HUES64 (cell line): ENCODE data around the gene GSN.

Experiments used
- H3K27ac ChIP-seq: 2 replicates; pipeline ENCODE4 v1.7.0; 2013; ENCODE audit warnings: low read depth, low read length, inconsistent platforms
- H3K27me3 ChIP-seq: 2 replicates; pipeline ENCODE4 v1.6.1; 2013; ENCODE audit warnings: mild to moderate bottlenecking, low read length; ENCODE audit not compliant: insufficient read depth
- H3K36me3 ChIP-seq: 2 replicates; pipeline ENCODE4 v1.6.1; 2013; ENCODE audit warnings: mild to moderate bottlenecking, low read length; ENCODE audit not compliant: insufficient read depth
- H3K4me1 ChIP-seq: 2 replicates; pipeline ENCODE4 v1.6.1; 2013; ENCODE audit warnings: mild to moderate bottlenecking, low read length, moderate library complexity; ENCODE audit not compliant: insufficient read depth
- H3K4me3 ChIP-seq: 2 replicates; pipeline ENCODE4 v1.5.1; 2013; ENCODE audit warnings: mild to moderate bottlenecking, low read length, moderate library complexity
- H3K9ac ChIP-seq: 2 replicates; pipeline ENCODE4 v1.6.1; 2013; ENCODE audit warnings: mild to moderate bottlenecking, low read depth, low read length
- H3K9me3 ChIP-seq: 2 replicates; pipeline ENCODE4 v1.6.1; 2013; ENCODE audit warnings: low read depth, low read length; ENCODE audit not compliant: insufficient read depth
- WGBS: fragments of 150-250, 120-280 bp; methylation state at CpG from one replicate; pipeline ENCODE4 v1.1.7; 2013; ENCODE audit warnings: missing lambda C conversion rate; 5-methylcytosine and 5-hydroxymethylcytosine counted together

GSN gene

GRCh38 chr9:121232251-121232650 lies 35.7 kb upstream of the GSN start:
- Histone ChIP-seq H3K27me3 (no peaks in the 10 kb centered on the region), H3K9ac (no peak overlapping the region), H3K27ac (no peak overlapping the region), H3K4me1 (no peaks in the 10 kb centered on the region), H3K4me3 (no peak overlapping the region), H3K9me3 (no peaks in the 10 kb centered on the region), H3K36me3 (no peaks in the 10 kb centered on the region)
- WGBS = 94% methylated on average over 3 of the region's 4 CpGs

- H3K4me3 ChIP-seq = no peak overlapping the region
- no peaks in the 10 kb centered on the region for H3K9me3 ChIP-seq
- no peaks in the 10 kb centered on the region for H3K27me3 ChIP-seq
- H3K9ac ChIP-seq = no peak overlapping the region
- H3K4me1 ChIP-seq = no peaks in the 10 kb centered on the region
- WGBS = 91% methylated on average over 11 of the region's 11 CpGs
- no peak overlapping the region for H3K27ac ChIP-seq
- H3K36me3 ChIP-seq = no peaks in the 10 kb centered on the region
Observed at GRCh38 chr9:121233906-121234831, 33.8 kb upstream of the GSN start.

- H3K36me3 ChIP-seq = no peaks in the 10 kb centered on the region
- no peak overlapping the region for H3K27ac ChIP-seq
- no peaks in the 10 kb centered on the region for H3K27me3 ChIP-seq
- 92% methylated on average over 5 of the region's 6 CpGs for WGBS
- no peak overlapping the region for H3K9ac ChIP-seq
- no peaks in the 10 kb centered on the region for H3K4me1 ChIP-seq
- H3K4me3 ChIP-seq = no peak overlapping the region
- no peaks in the 10 kb centered on the region for H3K9me3 ChIP-seq
Observed at GRCh38 chr9:121234832-121235161, 33.2 kb upstream of the GSN start.

GRCh38 chr9:121235512-121235911 lies 32.5 kb upstream of the GSN start:
- H3K27ac ChIP-seq = no peak overlapping the region
- no peaks in the 10 kb centered on the region for H3K36me3 ChIP-seq
- no peak overlapping the region for H3K9ac ChIP-seq
- H3K9me3 ChIP-seq = no peaks in the 10 kb centered on the region
- WGBS = 95% methylated on average over 5 of the region's 5 CpGs
- H3K4me3 ChIP-seq = no peak overlapping the region
- 0 out of 2 replicates have a peak, but pooled peaks cover 1% of the 10 kb centered on the region for H3K4me1 ChIP-seq
- H3K27me3 ChIP-seq = no peaks in the 10 kb centered on the region

GRCh38 chr9:121237916-121238315 lies 30.0 kb upstream of the GSN start:
- Histone ChIP-seq H3K9me3 (no peaks in the 10 kb centered on the region), H3K9ac (no peak overlapping the region), H3K27ac (no peak overlapping the region), H3K4me1 (peaks cover 7% of the 10 kb centered on the region; the same call in 1 of the 2 replicates), H3K36me3 (no peaks in the 10 kb centered on the region), H3K4me3 (no peak overlapping the region), H3K27me3 (no peaks in the 10 kb centered on the region)
- WGBS = 99% methylated on average over 3 of the region's 3 CpGs

- Histone ChIP-seq H3K9ac (no peak overlapping the region), H3K9me3 (peaks cover 4% of the 10 kb centered on the region), H3K36me3 (no peaks in the 10 kb centered on the region), H3K27ac (no peak overlapping the region), H3K27me3 (no peaks in the 10 kb centered on the region), H3K4me1 (peaks cover 7% of the 10 kb centered on the region; the same call in 1 of the 2 replicates), H3K4me3 (no peak overlapping the region)
- WGBS = 96% methylated on average over 3 of the region's 3 CpGs
Observed at GRCh38 chr9:121239071-121239470, 28.9 kb upstream of the GSN start.

- Histone ChIP-seq H3K9ac (no peak overlapping the region), H3K27me3 (no peaks in the 10 kb centered on the region), H3K9me3 (peaks cover 8% of the 10 kb centered on the region), H3K4me1 (peaks cover 7% of the 10 kb centered on the region; the same call in 1 of the 2 replicates), H3K27ac (no peak overlapping the region), H3K4me3 (no peak overlapping the region), H3K36me3 (no peaks in the 10 kb centered on the region)
- 98% methylated on average over 5 of the region's 5 CpGs for WGBS
Observed at GRCh38 chr9:121239851-121240250, 28.1 kb upstream of the GSN start.

GRCh38 chr9:121240472-121241135 lies 27.4 kb upstream of the GSN start:
- no peak overlapping the region for H3K4me3 ChIP-seq
- no peaks in the 10 kb centered on the region for H3K27me3 ChIP-seq
- 89% methylated on average over 6 of the region's 6 CpGs for WGBS
- H3K36me3 ChIP-seq = no peaks in the 10 kb centered on the region
- H3K9ac ChIP-seq = no peak overlapping the region
- peaks cover 7% of the 10 kb centered on the region; the same call in 1 of the 2 replicates for H3K4me1 ChIP-seq
- no peak overlapping the region for H3K27ac ChIP-seq
- H3K9me3 ChIP-seq = peaks cover 10% of the 10 kb centered on the region

- WGBS = 94% methylated on average over 5 of the region's 5 CpGs
Observed at GRCh38 chr9:121242219-121242958, 25.6 kb upstream of the GSN start.

GRCh38 chr9:121242959-121243346 lies 25.0 kb upstream of the GSN start:
- Histone ChIP-seq H3K9me3 (peaks cover 10% of the 10 kb centered on the region), H3K36me3 (no peaks in the 10 kb centered on the region), H3K4me3 (no peak overlapping the region), H3K27me3 (no peaks in the 10 kb centered on the region), H3K9ac (no peak overlapping the region), H3K27ac (no peak overlapping the region), H3K4me1 (peaks cover 7% of the 10 kb centered on the region; the same call in 1 of the 2 replicates)
- 96% methylated on average over 4 of the region's 4 CpGs for WGBS

More at GRCh38 chr9:121242219-121242958, 25.6 kb upstream of the GSN start:
- Histone ChIP-seq H3K27me3 (no peaks in the 10 kb centered on the region), H3K36me3 (no peaks in the 10 kb centered on the region), H3K9me3 (peaks cover 10% of the 10 kb centered on the region), H3K4me3 (no peak overlapping the region), H3K27ac (no peak overlapping the region), H3K4me1 (peaks cover 7% of the 10 kb centered on the region; the same call in 1 of the 2 replicates), H3K9ac (no peak overlapping the region)
